Measurements from ENCODE around the gene MCTP1. TPM values are rescaled to one million over a fixed set of nuclear protein-coding genes. Genes with fewer than 3 reads are reported as not detected.

MCTP1 gene
- total RNA-seq, 2 donors from 2014 or later, result 13.4 to 16.1 TPM

DNA sequence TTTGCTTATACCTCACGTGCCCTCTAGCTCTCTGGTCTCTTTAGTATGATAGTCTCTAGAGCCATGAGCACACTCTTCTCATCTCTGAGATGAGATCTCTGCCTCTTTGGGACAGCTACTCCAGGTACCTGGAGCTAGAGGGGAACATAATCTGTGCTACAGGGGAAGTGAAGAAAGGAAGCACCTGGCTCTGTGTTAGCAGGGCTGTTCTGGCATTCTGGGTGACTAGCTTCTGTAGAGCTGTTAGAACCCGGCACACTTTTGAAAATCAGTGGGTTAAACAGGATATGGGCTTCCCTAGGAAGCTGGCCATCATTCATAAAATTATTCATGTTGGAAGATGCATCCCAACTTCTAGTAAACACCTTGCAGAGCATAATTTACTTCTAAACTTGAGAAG, 224.8 kb downstream of the MCTP1 start:
- intact Hi-C loops (cut with DNase I), result no loop called here
- DNase-seq (no peak), ATAC-seq (no peak)

- intact Hi-C loops (cut with DNase I), result no loop called here
- no peak for DNase-seq
- ATAC-seq, result no peak
These were observed 225.3 kb downstream of the MCTP1 start for GRCh38 chr5:95059636-95060035.

GRCh38 chr5:95057615-95058014, 227.3 kb downstream of the MCTP1 start:
- no peak for DNase-seq

DNA sequence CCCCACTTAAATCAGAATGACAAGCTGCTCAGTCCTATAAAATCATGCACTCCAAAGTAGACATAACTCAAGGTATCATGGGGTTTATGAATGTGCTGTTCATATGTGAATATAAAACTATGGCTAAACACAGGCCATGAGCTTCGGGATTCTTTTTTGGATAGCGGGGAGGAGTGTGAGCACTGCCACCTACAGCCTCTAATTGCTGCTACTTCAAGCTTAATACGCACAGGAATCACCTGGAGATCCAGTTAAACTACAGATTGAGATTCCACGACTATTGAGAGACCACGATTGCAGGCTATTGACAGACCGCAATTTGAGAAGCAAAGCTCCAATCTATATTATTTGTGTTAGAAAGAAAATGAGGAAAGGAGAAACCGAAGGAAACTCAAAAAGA, 231.6 kb downstream of the MCTP1 start:
- DNase-seq (no peak), ATAC-seq (no peak)
- intact Hi-C loops (cut with DNase I), result no loop called here

More at GRCh38 chr5:95057615-95058014, 227.3 kb downstream of the MCTP1 start:
- intact Hi-C loops (cut with DNase I), result no loop called here
- ATAC-seq, result no peak

- no peak for DNase-seq
- no peak for ATAC-seq
- intact Hi-C loops (cut with DNase I), result no loop called here
These were observed 234.2 kb downstream of the MCTP1 start for GRCh38 chr5:95050708-95051107.

DNA sequence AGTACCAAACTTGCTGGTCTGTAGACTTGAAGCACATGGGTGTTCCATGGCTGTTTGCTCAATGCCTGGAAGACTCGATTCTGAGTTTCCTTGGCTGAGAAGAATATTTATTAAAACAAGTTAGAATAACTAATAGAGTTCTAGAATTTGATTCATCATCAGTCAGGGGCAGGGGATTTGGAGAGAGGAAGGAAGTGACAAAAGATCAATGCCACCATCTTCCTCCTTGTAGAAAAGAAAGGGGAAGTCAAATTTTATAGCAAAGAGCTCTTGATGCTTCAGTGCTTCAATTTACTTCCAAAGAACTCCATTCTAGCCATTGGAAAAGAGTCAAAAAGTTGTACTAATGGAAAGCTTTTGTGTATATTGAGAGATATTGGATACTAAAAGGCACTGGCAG, 236.3 kb downstream of the MCTP1 start:
- peak in 1 of 2 donors; percentile 19 for ATAC-seq
- DNase-seq, result no peak
- intact Hi-C loops (cut with DNase I), result no loop called here

GRCh38 chr5:95045181-95045965, 239.5 kb downstream of the MCTP1 start:
- no peak for DNase-seq
- intact Hi-C loops (cut with DNase I), result no loop called here
- ATAC-seq, result no peak

DNA sequence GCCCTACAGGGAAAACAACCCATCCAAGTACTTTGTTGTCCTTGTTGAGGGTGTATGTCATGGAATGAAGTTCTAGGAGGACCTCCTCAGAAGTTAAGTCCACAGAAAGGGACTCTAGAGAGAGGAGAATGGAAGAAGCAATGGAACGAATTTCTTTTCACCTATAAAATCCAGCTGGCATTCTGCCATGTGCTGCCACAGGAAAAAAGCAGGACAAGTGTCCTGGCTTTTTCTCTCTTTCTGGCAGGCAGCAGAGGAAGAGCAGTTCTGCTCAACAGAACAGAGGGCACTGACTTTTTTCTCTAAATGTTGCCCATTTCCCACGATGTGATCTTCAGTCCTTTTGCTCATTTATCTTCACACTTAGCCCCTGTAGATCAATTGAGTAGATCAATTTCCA, 240.8 kb downstream of the MCTP1 start:
- DNase-seq, result no peak
- intact Hi-C loops (cut with DNase I), result no loop called here
- ATAC-seq, result no peak

GRCh38 chr5:95043648-95044047, 241.2 kb downstream of the MCTP1 start:
- ATAC-seq (no peak), DNase-seq (no peak)
- intact Hi-C loops (cut with DNase I), result no loop called here

- ATAC-seq (peak in 1 of 2 donors; percentile 78), DNase-seq (no peak)
- intact Hi-C loops (cut with DNase I), result no loop called here
These were observed 241.7 kb downstream of the MCTP1 start for GRCh38 chr5:95043234-95043633.

DNA sequence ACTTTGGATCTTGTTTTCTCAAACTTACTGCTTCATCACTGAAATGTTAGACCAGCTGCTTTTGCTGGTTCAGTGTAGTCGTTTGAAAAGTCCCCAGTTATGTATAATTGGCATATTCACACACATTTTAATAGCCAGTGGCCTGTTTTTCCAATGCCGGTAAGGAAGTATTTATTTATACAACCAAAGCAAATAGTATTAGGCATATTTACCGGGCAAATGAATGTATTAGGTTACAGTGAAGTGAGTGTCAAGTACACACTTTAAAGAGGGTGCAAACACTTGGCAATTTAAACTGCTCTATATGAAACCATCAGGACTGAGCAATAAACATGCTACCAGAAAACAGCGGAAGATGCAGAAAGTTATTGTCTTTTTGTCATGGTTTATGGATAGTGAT, 242.9 kb downstream of the MCTP1 start:
- DNase-seq, result no peak
- no peak for ATAC-seq
- intact Hi-C loops (cut with DNase I), result no loop called here

GRCh38 chr5:95035891-95036685, 248.8 kb downstream of the MCTP1 start:
- no peak for DNase-seq
- ATAC-seq, result no peak
- intact Hi-C loops (cut with DNase I), result no loop called here

DNA sequence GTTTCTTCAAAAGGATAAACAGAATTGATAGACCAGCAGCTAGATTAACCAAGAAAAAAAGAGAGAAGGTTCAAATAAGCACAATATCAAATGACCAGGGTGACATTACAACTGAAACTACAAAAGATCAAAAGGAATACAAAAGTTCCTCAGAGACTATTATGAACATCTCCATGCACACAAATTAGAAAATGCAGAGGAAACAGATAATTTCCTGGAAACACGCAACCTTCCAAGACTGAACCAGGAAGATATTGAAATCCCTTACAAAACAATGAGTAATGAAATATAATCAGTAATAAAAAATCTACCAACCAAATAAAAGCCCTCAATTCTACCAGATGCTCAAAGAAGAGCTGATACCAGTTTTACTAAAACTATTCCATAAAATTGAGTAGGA, 252.1 kb downstream of the MCTP1 start:
- no peak for ATAC-seq
- intact Hi-C loops (cut with DNase I), result no loop called here
- DNase-seq, result no peak

DNA sequence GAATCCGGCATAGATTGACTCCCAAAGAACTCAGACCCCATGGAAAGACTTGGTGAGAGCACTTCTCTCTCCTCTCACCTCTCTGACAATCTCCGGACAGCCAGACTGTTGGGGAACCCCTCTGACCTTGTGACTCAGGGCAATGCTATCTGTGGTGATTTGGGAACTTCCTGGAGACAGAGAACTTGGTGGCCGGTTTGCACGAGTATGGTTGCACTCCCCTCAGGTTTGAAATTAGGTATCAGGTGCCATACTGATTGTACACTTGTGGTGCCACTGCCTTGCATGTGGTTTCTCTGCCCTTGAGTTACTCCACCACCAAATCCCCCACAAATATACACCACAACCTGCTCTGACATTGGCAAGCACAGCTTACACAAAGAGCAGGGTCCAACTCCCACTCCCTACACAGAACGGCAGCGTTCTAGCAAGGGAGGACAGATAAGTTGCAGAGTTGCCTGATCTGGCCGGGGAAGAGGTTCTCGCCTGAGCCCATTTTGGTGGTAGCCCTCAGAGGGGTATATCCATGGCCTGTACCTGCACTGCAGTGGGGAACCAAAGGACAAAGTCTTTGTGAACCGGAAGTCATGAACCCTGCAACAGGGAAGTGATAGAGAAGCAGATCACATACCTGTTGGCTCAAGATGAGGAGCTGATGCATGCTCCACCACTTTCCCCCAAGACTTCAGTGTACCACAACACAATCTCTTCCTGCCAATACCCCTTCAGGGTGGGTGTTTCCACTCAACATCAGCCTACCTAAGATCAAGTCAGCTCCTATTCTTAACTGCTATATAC, 255.1 kb downstream of the MCTP1 start:
- DNase-seq (no peak), ATAC-seq (no peak)
- intact Hi-C loops (cut with DNase I), result no loop called here

GRCh38 chr5:95027775-95028174, 257.1 kb downstream of the MCTP1 start:
- intact Hi-C loops (cut with DNase I), result no loop called here
- ATAC-seq, result no peak

GRCh38 chr5:95027151-95027721, 257.7 kb downstream of the MCTP1 start:
- DNase-seq (no peak), ATAC-seq (peak in 1 of 2 donors; percentile 55)
- intact Hi-C loops (cut with DNase I), result no loop called here

More at GRCh38 chr5:95027775-95028174, 257.1 kb downstream of the MCTP1 start:
- no peak for DNase-seq

- DNase-seq (no peak), ATAC-seq (no peak)
- intact Hi-C loops (cut with DNase I), result no loop called here
These were observed 258.2 kb downstream of the MCTP1 start for GRCh38 chr5:95026718-95027117.

DNA sequence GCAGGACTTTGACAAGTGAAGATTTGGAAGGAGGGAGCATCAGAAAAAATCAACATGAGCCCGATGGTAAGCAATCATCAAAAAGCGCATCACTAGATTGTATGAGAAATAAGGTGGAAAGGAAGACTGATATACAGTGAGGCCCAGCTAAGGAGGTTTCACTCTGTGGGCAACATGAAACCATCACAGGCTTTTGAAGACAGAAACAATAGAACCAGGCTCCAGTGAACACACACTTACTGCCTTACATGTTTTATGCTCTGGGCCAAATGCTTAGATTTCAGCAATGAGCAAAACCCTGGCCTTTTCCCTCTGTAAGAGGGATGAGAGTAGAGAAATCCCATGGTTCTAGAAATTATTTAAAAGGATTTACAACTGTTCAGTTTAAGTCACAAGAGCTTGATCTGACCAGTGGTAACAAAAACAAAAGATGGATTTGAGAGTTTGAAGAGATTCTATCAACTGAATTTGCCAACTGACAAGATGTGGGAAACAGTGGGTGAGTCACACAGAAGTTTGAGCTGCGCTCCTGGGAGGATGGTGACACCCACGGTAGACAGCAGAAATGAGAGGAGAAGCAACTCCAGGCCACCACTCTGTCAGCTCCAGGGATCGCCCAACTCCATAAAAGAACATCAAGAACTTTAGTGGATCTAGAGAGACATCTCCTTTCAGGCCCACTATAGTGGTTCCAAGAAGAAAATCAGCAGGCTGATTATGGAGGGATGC, 261.8 kb downstream of the MCTP1 start:
- ATAC-seq (no peak), DNase-seq (no peak)
- intact Hi-C loops (cut with DNase I), result no loop called here

GRCh38 chr5:95020345-95020744, 264.5 kb downstream of the MCTP1 start:
- ATAC-seq (no peak), DNase-seq (no peak)
- intact Hi-C loops (cut with DNase I), result no loop called here

Data from left cardiac atrium (tissue), 4 donors.